Activated CD4-positive, alpha-beta T cell treated with anti-CD3 and anti-CD28 coated beads, Interleukin-2, amount 10 ng/mL, durations not matched to agents 7 days and 5 days (primary cell): ENCODE data around the gene DBR1. TPM values are rescaled to one million over a fixed set of nuclear protein-coding genes. Genes with fewer than 3 reads are reported as not detected.

Experiments used
- CTCF ChIA-PET: fragments of 350-600 bp; sonication (Branson Sonifier 250); formaldehyde crosslinking; loops from one replicate; lab custom pipeline; 2021; ENCODE audit warnings: antibody characterized with exemption; lab: Charles Lee
- POLR2A ChIA-PET: fragments of 350-600 bp; sonication (Branson Sonifier 250); formaldehyde crosslinking; loops from one replicate; lab custom pipeline; 2021; ENCODE audit warnings: antibody characterized with exemption; lab: Charles Lee
- DNase-seq: peaks from one replicate; pipeline ENCODE4 v3.0.0-alpha.2; 2020
- H3K27ac Mint-ChIP-seq: one replicate; pipeline ENCODE4 v1.8.0; 2021; ENCODE audit warnings: mild to moderate bottlenecking, moderate library complexity, mixed read lengths
- H3K27me3 Mint-ChIP-seq: one replicate; pipeline ENCODE4 v1.8.0; 2021; ENCODE audit warnings: mixed read lengths
- H3K36me3 Mint-ChIP-seq: one replicate; pipeline ENCODE4 v1.8.0; 2021; ENCODE audit warnings: low read depth, mixed read lengths
- H3K4me1 Mint-ChIP-seq: one replicate; pipeline ENCODE4 v1.8.0; 2021; ENCODE audit warnings: mixed read lengths
- H3K4me3 Mint-ChIP-seq: one replicate; pipeline ENCODE4 v1.8.0; 2021; ENCODE audit warnings: mild to moderate bottlenecking, moderate library complexity, mixed read lengths
- H3K9me3 Mint-ChIP-seq: one replicate; pipeline ENCODE4 v1.8.0; 2021; ENCODE audit warnings: mixed read lengths
- total RNA-seq, 2 experiments: library from RNA; stranded (reverse); gene quantifications; one replicate each; pipeline ENCODE4 v1.2.3, GENCODE V29; 2021

DBR1 gene
- total RNA-seq, 2 experiments from 2014 or later, result 19.3 to 21.5 TPM

- H3K4me1 Mint-ChIP-seq, result peaks cover 7% of the 10 kb centered on the region
- no peaks in the 10 kb centered on the region for H3K36me3 Mint-ChIP-seq
- no peak for DNase-seq
- H3K27me3 Mint-ChIP-seq, result peaks cover 36% of the 10 kb centered on the region
- no peaks in the 10 kb centered on the region for H3K9me3 Mint-ChIP-seq
- POLR2A ChIA-PET, result no interaction called here
- H3K27ac Mint-ChIP-seq, result no peak overlapping the region
- CTCF ChIA-PET, result no interaction called here
- H3K4me3 Mint-ChIP-seq, result no peak overlapping the region
Measured at GRCh38 chr3:138112362-138112761, 62.4 kb downstream of the DBR1 start.

Other genes with a start within 250 kb of the DBR1 start
- not detected for gene CLDN18, start 164.8 kb downstream of the DBR1 start, total RNA-seq
- under 1 TPM; 0.37 to 0.40 TPM for gene DZIP1L, start 59.3 kb downstream of the DBR1 start, total RNA-seq
- gene A4GNT, start 42.5 kb downstream of the DBR1 start, total RNA-seq, result not detected
- 10 to 100 TPM; 39.0 to 53.2 TPM for gene ARMC8, start 12.4 kb upstream of the DBR1 start, total RNA-seq
- gene NME9, start 154.9 kb upstream of the DBR1 start, total RNA-seq, result not detected
- gene MRAS, start 173.7 kb upstream of the DBR1 start, total RNA-seq, result not detected